Lower leg skin (tissue), 4 donors: Measurements from ENCODE around the gene NUP93. TPM values are rescaled to one million over a fixed set of nuclear protein-coding genes. Genes with fewer than 3 reads are reported as not detected.

Experiments
- DNase-seq, 2 donors: peaks; one replicate each; pipeline ENCODE4 v3.0.0-alpha.2; 2019; ENCODE audit warnings: low spot score in 2 of 2
- H3K4me3 ChIP-seq: fragments of 200-600 bp; sonication (generic); 2 replicates; pipeline ENCODE4 v1.5.1; 2017; ENCODE audit warnings: mild to moderate bottlenecking, low read depth; ENCODE audit not compliant: poor library complexity, severe bottlenecking
- CTCF ChIP-seq, 3 donors: fragments of 450-650 bp; IDR thresholded peaks; one replicate each; pipeline ENCODE4 v1.5.1; 2016; ENCODE audit warnings: antibody characterized with exemption in 3 of 3, mild to moderate bottlenecking in 3 of 3, moderate library complexity in 2 of 3
- POLR2A ChIP-seq, 2 donors: fragments of 450-650 bp; IDR thresholded peaks; one replicate each; pipeline ENCODE4 v1.6.1; 2016 to 2017; ENCODE audit warnings: antibody characterized with exemption in 2 of 2, mild to moderate bottlenecking in 1 of 2, moderate library complexity in 1 of 2
- WGBS, 2 donors: methylation state at CpG; one replicate each; pipeline ENCODE4 v1.1.5; 2018; 5-methylcytosine and 5-hydroxymethylcytosine counted together
- intact Hi-C: fragments of 100-400 bp; cut with DNase I; formaldehyde crosslinking; loops from one replicate; pipeline ENCODE4 v1.15.0; 2023; ENCODE audit warnings: low total_unique reads
- total RNA-seq, 4 donors: library from RNA; depleted of rRNA; stranded (reverse); fragments of >200 nt; gene quantifications; one replicate each; pipeline ENCODE4 v1.1.0, GENCODE V29; 2016

NUP93 gene
- total RNA-seq, 4 donors from 2014 or later = 21.0 to 40.6 (median 31.2) TPM

GRCh38 chr16:56774016-56774680, 44.2 kb downstream of the NUP93 start:
- intact Hi-C loops = no loop called here
- no peak for DNase-seq
- 74 to 81% methylated on average over 2 of the region's 2 CpGs for WGBS, 2 donors
- TF ChIP-seq CTCF (IDR thresholded peaks at IDR 0.05) = no peak
- no peak for TF ChIP-seq POLR2A (IDR thresholded peaks at IDR 0.05)
- no peak overlapping the region for H3K4me3 ChIP-seq

GRCh38 chr16:56775162-56775561, 45.2 kb downstream of the NUP93 start:
- DNase-seq = no peak
- WGBS, 2 donors = 70 to 78% methylated on average over 4 of the region's 4 CpGs
- no peak overlapping the region for H3K4me3 ChIP-seq
- intact Hi-C loops = no loop called here
- TF ChIP-seq CTCF (IDR thresholded peaks at IDR 0.05) (no peak), POLR2A (IDR thresholded peaks at IDR 0.05) (no peak)

GRCh38 chr16:56776562-56776961, 46.6 kb downstream of the NUP93 start:
- 19 to 30% methylated on average over 1 of the region's 1 CpG for WGBS, 2 donors
- no peak overlapping the region for H3K4me3 ChIP-seq
- intact Hi-C loops = no loop called here
- no peak for TF ChIP-seq CTCF (IDR thresholded peaks at IDR 0.05)
- TF ChIP-seq POLR2A (IDR thresholded peaks at IDR 0.05) = no peak
- DNase-seq = peak in 1 of 2 donors; percentile 17

- no peak for DNase-seq
- 64 to 65% methylated on average over 5 of the region's 5 CpGs for WGBS, 2 donors
- no peak overlapping the region for H3K4me3 ChIP-seq
- intact Hi-C loops = no loop called here
- TF ChIP-seq CTCF (IDR thresholded peaks at IDR 0.05) = no peak
- TF ChIP-seq POLR2A (IDR thresholded peaks at IDR 0.05) = no peak
These were observed 47.1 kb downstream of the NUP93 start for GRCh38 chr16:56777001-56777400.

- 42 to 46% methylated on average over 5 of the region's 5 CpGs for WGBS, 2 donors
These were observed 47.6 kb downstream of the NUP93 start for GRCh38 chr16:56777482-56777881.

More at GRCh38 chr16:56777482-56777881, 47.6 kb downstream of the NUP93 start:
- TF ChIP-seq CTCF (IDR thresholded peaks at IDR 0.05) = no peak
- TF ChIP-seq POLR2A (IDR thresholded peaks at IDR 0.05) = no peak
- no peak overlapping the region for H3K4me3 ChIP-seq
- DNase-seq = no peak
- intact Hi-C loops = no loop called here
